Prostate gland (tissue), 2 donors: ENCODE data around the gene DOCK4. TPM values are rescaled to one million over a fixed set of nuclear protein-coding genes. Genes with fewer than 3 reads are reported as not detected.

Experiments used
- DNase-seq: peaks from one replicate; pipeline ENCODE4 v3.0.0-alpha.2; 2019; ENCODE audit warnings: low spot score
- H3K27ac ChIP-seq, 2 donors: fragments of 200-600 bp; sonication (generic); 2 replicates each; pipeline ENCODE4 v1.5.1; 2017 to 2019
- H3K27me3 ChIP-seq: fragments of 200-600 bp; sonication (generic); replicated peaks from 2 replicates; pipeline ENCODE4 v1.5.1; 2019; ENCODE audit not compliant: insufficient read depth
- H3K36me3 ChIP-seq, 2 donors: fragments of 200-600 bp; sonication (generic); 1 replicate in 1 of 2; 2 replicates in 1 of 2; pipeline versions ENCODE4 v1.5.1 to v1.8.1; 2017 to 2019
- H3K4me1 ChIP-seq: fragments of 200-600 bp; sonication (generic); replicated peaks from 2 replicates; pipeline ENCODE4 v1.5.1; 2019
- H3K4me3 ChIP-seq, 2 donors: fragments of 200-600 bp; sonication (generic); 2 replicates each; pipeline ENCODE4 v1.5.1; 2017 to 2019
- H3K9me3 ChIP-seq: fragments of 200-600 bp; sonication (generic); 2 replicates; pipeline ENCODE4 v1.5.1; 2017
- POLR2A ChIP-seq: fragments of 450-650 bp; IDR thresholded peaks from one replicate; pipeline ENCODE4 v1.6.1; 2016; ENCODE audit warnings: antibody characterized with exemption, mild to moderate bottlenecking
- POLR2AphosphoS5 ChIP-seq: sonication (generic); formaldehyde crosslinking; IDR thresholded peaks from one replicate; pipeline ENCODE4 v1.6.1; 2017; ENCODE audit warnings: antibody characterized with exemption
- WGBS: methylation state at CpG from one replicate; pipeline ENCODE4 v1.1.5; 2018; 5-methylcytosine and 5-hydroxymethylcytosine counted together
- intact Hi-C: fragments of 100-400 bp; cut with DNase I; formaldehyde crosslinking; loops from one replicate; pipeline ENCODE4 v1.14.2; 2022
- total RNA-seq, 2 donors: library from RNA; depleted of rRNA; stranded (reverse); fragments of >200 nt; gene quantifications; one replicate each; pipeline ENCODE4 v1.1.0, GENCODE V29; 2016
- TF ChIP-seq, protein P1 (sequence below), 4 experiments: fragments of 200-600 bp in 2 of 4; fragments of 450-650 bp in 2 of 4; sonication (generic) in 2 of 4; IDR thresholded peaks; 1 replicate in 3 of 4; 2 replicates in 1 of 4; pipeline ENCODE4 v1.5.1; 2016 to 2019; ENCODE audit warnings: antibody characterized with exemption in 4 of 4, mild to moderate bottlenecking in 2 of 4, moderate library complexity in 2 of 4

DOCK4 gene
- total RNA-seq, 2 donors from 2014 or later = 21.8 to 37.4 TPM

DNA sequence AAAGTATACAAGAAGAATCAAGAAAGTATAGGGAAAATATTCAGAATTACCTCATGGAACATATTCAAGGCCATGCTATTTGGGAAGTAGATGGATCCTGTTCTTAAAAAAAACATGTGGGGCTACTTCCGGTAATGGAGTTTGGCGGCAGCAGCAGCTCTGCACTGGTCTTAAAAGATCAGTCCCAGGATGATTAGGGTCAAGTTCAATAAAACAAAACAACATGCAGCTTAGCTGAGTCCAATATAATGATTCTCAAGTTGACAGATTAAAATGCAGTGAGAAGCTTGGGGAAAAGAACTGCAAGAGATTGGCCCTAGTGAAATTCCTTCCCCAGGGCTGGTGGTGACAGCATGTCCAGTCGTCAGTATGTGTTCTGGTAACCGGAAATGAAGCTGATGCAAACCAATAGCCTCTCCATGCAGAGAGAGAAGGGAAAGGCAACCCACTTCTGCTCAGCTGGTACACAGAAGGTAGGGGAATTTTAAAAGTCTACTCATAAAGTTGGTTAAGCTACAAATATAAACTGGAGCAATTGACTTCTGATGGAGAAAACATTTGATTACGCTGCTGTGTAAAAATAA, 338.8 kb downstream of the DOCK4 start:
- DNase-seq = no peak
- H3K4me3 ChIP-seq = no peak overlapping the region
- TF ChIP-seq POLR2AphosphoS5 = no peak
- TF ChIP-seq, protein P1, sequence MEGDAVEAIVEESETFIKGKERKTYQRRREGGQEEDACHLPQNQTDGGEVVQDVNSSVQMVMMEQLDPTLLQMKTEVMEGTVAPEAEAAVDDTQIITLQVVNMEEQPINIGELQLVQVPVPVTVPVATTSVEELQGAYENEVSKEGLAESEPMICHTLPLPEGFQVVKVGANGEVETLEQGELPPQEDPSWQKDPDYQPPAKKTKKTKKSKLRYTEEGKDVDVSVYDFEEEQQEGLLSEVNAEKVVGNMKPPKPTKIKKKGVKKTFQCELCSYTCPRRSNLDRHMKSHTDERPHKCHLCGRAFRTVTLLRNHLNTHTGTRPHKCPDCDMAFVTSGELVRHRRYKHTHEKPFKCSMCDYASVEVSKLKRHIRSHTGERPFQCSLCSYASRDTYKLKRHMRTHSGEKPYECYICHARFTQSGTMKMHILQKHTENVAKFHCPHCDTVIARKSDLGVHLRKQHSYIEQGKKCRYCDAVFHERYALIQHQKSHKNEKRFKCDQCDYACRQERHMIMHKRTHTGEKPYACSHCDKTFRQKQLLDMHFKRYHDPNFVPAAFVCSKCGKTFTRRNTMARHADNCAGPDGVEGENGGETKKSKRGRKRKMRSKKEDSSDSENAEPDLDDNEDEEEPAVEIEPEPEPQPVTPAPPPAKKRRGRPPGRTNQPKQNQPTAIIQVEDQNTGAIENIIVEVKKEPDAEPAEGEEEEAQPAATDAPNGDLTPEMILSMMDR (IDR thresholded peaks at IDR 0.05) = no peak
- no peak for TF ChIP-seq POLR2A
- no peak overlapping the region for H3K27ac ChIP-seq
- 83% methylated on average over 5 of the region's 5 CpGs for WGBS
- no peaks in the 10 kb centered on the region for H3K36me3 ChIP-seq
- no peaks in the 10 kb centered on the region for H3K9me3 ChIP-seq
- no peaks in the 10 kb centered on the region for H3K4me1 ChIP-seq
- intact Hi-C loops = loop anchor here (10.0 kb wide), 1 partner anchor 527 kb away; no protein-coding TSS in a partner anchor
- H3K27me3 ChIP-seq = no peaks in the 10 kb centered on the region

DNA sequence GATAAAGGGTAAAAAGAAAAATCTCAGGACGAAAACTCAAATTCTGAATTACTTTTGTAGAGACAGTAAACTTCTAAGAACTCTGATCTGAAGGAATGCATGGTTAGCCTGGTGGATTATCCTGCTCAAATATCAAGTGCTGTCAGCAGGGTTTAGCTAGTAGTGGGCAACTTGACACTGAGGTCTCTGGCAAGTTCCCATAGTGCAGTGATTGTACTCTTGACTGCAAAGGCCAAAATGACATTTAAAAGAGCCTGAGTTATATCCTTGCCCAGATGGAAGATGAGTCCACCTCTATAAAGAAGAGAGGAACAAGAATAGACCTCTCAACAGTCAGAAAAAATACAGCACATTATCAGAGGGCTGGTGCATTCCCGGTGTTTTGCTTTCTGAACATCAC, 339.4 kb downstream of the DOCK4 start:
- no peaks in the 10 kb centered on the region for H3K4me1 ChIP-seq
- H3K27ac ChIP-seq = no peak overlapping the region
- no peak for DNase-seq
- 85% methylated on average over 2 of the region's 2 CpGs for WGBS
- H3K36me3 ChIP-seq = no peaks in the 10 kb centered on the region
- TF ChIP-seq, protein P1 (IDR thresholded peaks at IDR 0.05) = no peak
- TF ChIP-seq POLR2A (no peak), POLR2AphosphoS5 (no peak)
- H3K27me3 ChIP-seq = no peaks in the 10 kb centered on the region
- intact Hi-C loops = loop anchor here (10.0 kb wide), 1 partner anchor 528 kb away; no protein-coding TSS in a partner anchor
- no peak overlapping the region for H3K4me3 ChIP-seq
- H3K9me3 ChIP-seq = no peaks in the 10 kb centered on the region

DNA sequence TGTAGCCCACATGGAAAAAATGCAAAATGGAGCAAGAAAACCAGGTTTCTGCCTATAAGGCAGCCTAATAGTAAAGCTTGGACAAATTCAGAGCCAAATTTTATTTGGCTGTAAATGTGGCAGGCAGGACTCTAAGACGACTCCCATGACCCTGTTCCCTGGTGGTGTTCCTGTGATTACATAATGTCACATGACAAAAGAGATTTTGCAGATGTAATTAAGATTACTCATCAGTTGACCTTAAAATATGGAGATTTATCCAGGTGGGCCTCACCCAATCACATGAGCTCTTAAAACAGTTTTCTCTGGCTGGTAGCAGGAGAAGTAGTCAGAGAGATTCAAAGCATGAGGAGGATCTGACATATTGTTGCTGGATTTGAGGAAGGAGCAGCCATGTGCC, 340.8 kb downstream of the DOCK4 start:
- H3K4me1 ChIP-seq = no peaks in the 10 kb centered on the region
- TF ChIP-seq POLR2A = no peak
- TF ChIP-seq, protein P1 (IDR thresholded peaks at IDR 0.05) = no peak
- no peak for TF ChIP-seq POLR2AphosphoS5
- no peaks in the 10 kb centered on the region for H3K9me3 ChIP-seq
- H3K27me3 ChIP-seq = no peaks in the 10 kb centered on the region
- H3K27ac ChIP-seq = peak overlapping the region; percentile 17 to 18
- WGBS = 48% methylated on average over 1 of the region's 1 CpG
- no peak for DNase-seq
- no peak overlapping the region for H3K4me3 ChIP-seq
- H3K36me3 ChIP-seq = no peaks in the 10 kb centered on the region
- intact Hi-C loops = loop anchor here (10.0 kb wide), 1 partner anchor 529 kb away; no protein-coding TSS in a partner anchor

DNA sequence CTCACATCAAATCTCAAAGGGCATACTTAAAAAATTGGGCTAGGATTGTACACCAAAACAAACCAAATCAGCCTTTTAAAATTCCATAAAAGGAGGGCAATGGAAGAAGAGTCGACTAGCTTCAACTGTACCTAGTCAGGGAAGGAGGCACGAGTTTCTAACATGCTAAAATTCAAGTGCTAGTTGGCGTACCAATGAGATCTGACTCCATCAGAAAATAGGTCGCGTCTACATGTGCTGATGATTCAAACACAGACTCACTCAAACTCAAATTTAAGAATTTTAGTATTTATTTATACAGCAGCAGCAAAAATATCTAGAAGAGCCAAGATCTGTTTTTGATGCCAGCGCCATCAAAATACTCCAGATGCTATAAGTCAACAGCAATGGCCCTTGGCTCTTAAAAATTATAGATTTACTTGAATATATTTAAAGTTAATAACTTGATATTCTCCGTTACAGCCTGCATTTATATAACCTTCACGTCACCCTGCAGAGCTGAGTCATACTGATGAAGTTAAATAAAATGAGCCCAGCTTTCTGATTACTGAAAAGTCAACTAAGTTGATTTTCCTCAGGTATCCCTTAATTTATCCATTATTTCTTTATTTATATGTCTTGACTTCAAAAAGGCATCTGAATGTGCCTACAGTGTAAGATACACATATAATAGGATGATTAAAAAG, 341.8 kb downstream of the DOCK4 start:
- H3K4me3 ChIP-seq = no peak overlapping the region
- TF ChIP-seq POLR2AphosphoS5 (no peak), POLR2A (no peak)
- TF ChIP-seq, protein P1 (IDR thresholded peaks at IDR 0.05) = no peak
- DNase-seq = no peak
- intact Hi-C loops = loop anchor here (10.0 kb wide), 1 partner anchor 530 kb away; no protein-coding TSS in a partner anchor
- H3K27me3 ChIP-seq = no peaks in the 10 kb centered on the region
- no peaks in the 10 kb centered on the region for H3K9me3 ChIP-seq
- 65% methylated on average over 8 of the region's 8 CpGs for WGBS
- peak overlapping the region; percentile 17 to 18 for H3K27ac ChIP-seq
- no peaks in the 10 kb centered on the region for H3K4me1 ChIP-seq
- no peaks in the 10 kb centered on the region for H3K36me3 ChIP-seq
